HepG2 (cell line): Measurements from ENCODE around the gene GPD1. TPM values are rescaled to one million over a fixed set of nuclear protein-coding genes. Genes with fewer than 3 reads are reported as not detected.

Experiments used
- DZIP1 ChIP-seq: sonication (generic); formaldehyde crosslinking; IDR thresholded peaks from 2 replicates; pipeline ENCODE4 v1.5.0; 2020; ENCODE audit warnings: mild to moderate bottlenecking, missing genetic modification reagents
- FOSL2 ChIP-seq: sonication (generic); formaldehyde crosslinking; IDR thresholded peaks from 2 replicates; pipeline ENCODE4 v1.4.0; 2020; ENCODE audit warnings: missing genetic modification reagents
- HNF1B ChIP-seq: sonication (generic); formaldehyde crosslinking; IDR thresholded peaks from 2 replicates; pipeline ENCODE4 v1.5.1; 2020; ENCODE audit warnings: mild to moderate bottlenecking, moderate library complexity, missing genetic modification reagents
- HNRNPL ChIP-seq: fragments of 200-400 bp; formaldehyde crosslinking; IDR thresholded peaks from 2 replicates; pipeline ENCODE4 v1.6.1; 2017; ENCODE audit warnings: mild to moderate bottlenecking, low read depth, low read length
- KDM6A ChIP-seq: IDR thresholded peaks from 2 replicates; pipeline ENCODE4 v1.6.1; 2016; ENCODE audit warnings: low read depth
- MIER2 ChIP-seq: IDR thresholded peaks from 2 replicates; pipeline ENCODE4 v1.6.1; 2016; ENCODE audit warnings: missing biosample characterization, missing genetic modification reagents
- MZF1 ChIP-seq: sonication (generic); formaldehyde crosslinking; IDR thresholded peaks from 2 replicates; pipeline ENCODE4 v1.8.1; 2023; ENCODE audit warnings: mild to moderate bottlenecking, missing genetic modification reagents, borderline replicate concordance
- NFE2L1 ChIP-seq: sonication (generic); formaldehyde crosslinking; IDR thresholded peaks from 2 replicates; pipeline ENCODE4 v1.4.0; 2020; ENCODE audit warnings: missing genetic modification reagents, mild to moderate bottlenecking, borderline replicate concordance
- REST ChIP-seq, 2 experiments: IDR thresholded peaks; 2 replicates each; pipeline ENCODE4 v1.6.1; 2011 to 2012; ENCODE audit warnings: low read length in 2 of 2, borderline replicate concordance in 1 of 2, low read depth in 1 of 2, mild to moderate bottlenecking in 1 of 2, moderate library complexity in 1 of 2
- SRSF1 ChIP-seq: fragments of 200-400 bp; formaldehyde crosslinking; optimal IDR thresholded peaks from 2 replicates; pipeline ENCODE3; 2017; ENCODE audit warnings: mild to moderate bottlenecking, low read depth, low read length, moderate library complexity
- TCF7 ChIP-seq: sonication (generic); IDR thresholded peaks from 2 replicates; pipeline ENCODE4 v1.6.1; 2016; ENCODE audit warnings: antibody characterized with exemption, low read depth
- ZKSCAN5 ChIP-seq: sonication (generic); formaldehyde crosslinking; IDR thresholded peaks from 2 replicates; pipeline ENCODE4 v1.5.1; 2020; ENCODE audit warnings: mild to moderate bottlenecking, missing genetic modification reagents
- ZNF142 ChIP-seq: sonication (generic); formaldehyde crosslinking; IDR thresholded peaks from 2 replicates; pipeline ENCODE4 v1.4.0; 2020; ENCODE audit warnings: missing genetic modification reagents
- ZNF260 ChIP-seq: sonication (generic); formaldehyde crosslinking; IDR thresholded peaks from 2 replicates; pipeline ENCODE4 v1.4.0; 2020; ENCODE audit warnings: missing genetic modification reagents, low read depth, mild to moderate bottlenecking, borderline replicate concordance
- ZNF670 ChIP-seq: sonication (generic); formaldehyde crosslinking; IDR thresholded peaks from 2 replicates; pipeline ENCODE4 v1.8.0; 2022; ENCODE audit warnings: mild to moderate bottlenecking, missing genetic modification reagents, borderline replicate concordance
- ZSCAN12 ChIP-seq: sonication (generic); formaldehyde crosslinking; IDR thresholded peaks from 2 replicates; pipeline ENCODE4 v1.9.0; 2021; ENCODE audit warnings: mild to moderate bottlenecking, missing genetic modification reagents
- polyA plus RNA-seq, 8 experiments: library from polyadenylated mRNA; depleted of rRNA in 3 of 8; stranded (reverse) in 7 of 8; unstranded in 1 of 8; fragments of >200 nt; fragmentation: Illumina TruSeq in 4 of 8; extraction: Trizol in 4 of 8; gene quantifications; 2 replicates each; pipeline versions ENCODE4 v1.2.1 to v1.2.3, GENCODE V29; 2011 to 2016; ENCODE audit warnings: low read depth in 4 of 8, missing spikeins in 1 of 8, mixed read lengths in 1 of 8; ENCODE audit not compliant: insufficient read depth in 1 of 8
- total RNA-seq, 5 experiments: library from RNA; depleted of rRNA; stranded (reverse); fragments of >200 nt; fragmentation: Illumina TruSeq; extraction: Trizol; gene quantifications; 2 replicates each; pipeline ENCODE4 v1.2.3, GENCODE V29; 2016; ENCODE audit warnings: low read depth in 1 of 5

GPD1 gene
- total and polyA plus RNA-seq, 2 of the 13 experiments (the other 11 are each of a cell fraction or from before 2014, with no cell fraction given) = 3.7 to 30.6 TPM

- TF ChIP-seq MZF1 (CRISPR knock-in tag) (no peak), ZSCAN12 (CRISPR knock-in tag) (no peak), ZNF670 (CRISPR knock-in tag) (no peak), FOSL2 (CRISPR knock-in tag) (peak; percentile 81), HNF1B (CRISPR knock-in tag) (0 out of 2 replicates have a peak, but pooled peaks have one; percentile 49), NFE2L1 (no peak), ZNF260 (CRISPR knock-in tag) (no peak), TCF7 (no peak), KDM6A (peak; percentile 63; the same call in 1 of the 2 replicates), ZKSCAN5 (CRISPR knock-in tag) (no peak), SRSF1 (no peak), HNRNPL (no peak), ZNF142 (CRISPR knock-in tag) (no peak), DZIP1 (CRISPR knock-in tag) (no peak), REST (IDR thresholded peaks at IDR 0.05; ENCODE audit: borderline replicate concordance in 1 of 2, low read depth in 1 of 2, low read length in 2 of 2) (peak in 1 of 2 experiments; percentile 51; a peak in 1 of 4 replicates), MIER2 (CRISPR knock-in tag) (peak; percentile 14; the same call in 1 of the 2 replicates)
Observed at GRCh38 chr12:50082644-50083043, 21.2 kb upstream of the GPD1 start (continued).
